IMR-90 (cell line): ENCODE data around the gene AKAP6. TPM values are rescaled to one million over a fixed set of nuclear protein-coding genes. Genes with fewer than 3 reads are reported as not detected.

ENCODE experiments used
- ATAC-seq: fragments of 200-7000 bp; cut with Tn5 transposase; 2 replicates; pipeline ENCODE4 v1.9.1; 2020; ENCODE audit warnings: low read depth, mild to moderate bottlenecking, moderate library complexity
- BruUV-seq: library from RNA; stranded (reverse); fragments of 400-500 nt; replicated peaks from 2 replicates; lab custom pipeline; 2021; lab: Mats Ljungman, UMichigan
- CTCF ChIA-PET: fragments of 300-600 bp; formaldehyde crosslinking; extraction: SDS; loops from one replicate; lab custom pipeline; 2021; ENCODE audit warnings: antibody characterized with exemption; lab: Yijun Ruan, JAX
- POLR2A ChIA-PET: fragments of 300-600 bp; sonication (Branson Sonifier 250); formaldehyde crosslinking; loops from one replicate; lab custom pipeline; 2022; ENCODE audit warnings: antibody characterized with exemption; ENCODE audit not compliant: unreplicated experiment; lab: Charles Lee
- DNase-seq: peaks from one replicate; pipeline ENCODE4 v3.0.0; 2013
- H2AFZ ChIP-seq: replicated peaks from 2 replicates; pipeline ENCODE3; 2013; ENCODE audit warnings: low read length, mild to moderate bottlenecking; ENCODE audit not compliant: poor library complexity
- H2AK5ac ChIP-seq: 2 replicates; pipeline ENCODE4 v1.6.1; 2013; ENCODE audit warnings: low read depth, low read length, inconsistent platforms
- H2AK9ac ChIP-seq: replicated peaks from 2 replicates; pipeline ENCODE3; 2013; ENCODE audit warnings: mild to moderate bottlenecking, low read depth, low read length, moderate library complexity; ENCODE audit not compliant: poor library complexity
- H2BK120ac ChIP-seq: 2 replicates; pipeline ENCODE4 v1.6.1; 2013; ENCODE audit warnings: low read depth, low read length, inconsistent platforms
- H2BK15ac ChIP-seq: 3 replicates; pipeline ENCODE4 v1.6.1; 2013; ENCODE audit warnings: low read depth, low read length, inconsistent platforms
- H2BK20ac ChIP-seq: 2 replicates; pipeline ENCODE4 v1.6.1; 2013; ENCODE audit warnings: low read depth, mild to moderate bottlenecking, inconsistent platforms, low read length, moderate library complexity
- H2BK5ac ChIP-seq: 2 replicates; pipeline ENCODE4 v1.6.1; 2013; ENCODE audit warnings: mild to moderate bottlenecking, low read depth, low read length, inconsistent platforms; ENCODE audit not compliant: poor library complexity, severe bottlenecking
- H3K14ac ChIP-seq: replicated peaks from 2 replicates; pipeline ENCODE4 v1.6.1; 2013; ENCODE audit warnings: low read depth, low read length, inconsistent platforms
- H3K18ac ChIP-seq: 2 replicates; pipeline ENCODE4 v1.6.1; 2013; ENCODE audit warnings: low read depth, low read length, control low read depth
- H3K23ac ChIP-seq: 2 replicates; pipeline ENCODE4 v1.6.1; 2013; ENCODE audit warnings: low read depth, low read length, inconsistent platforms
- H3K27ac ChIP-seq: 2 replicates; pipeline ENCODE4 v1.5.1; 2013; ENCODE audit warnings: mild to moderate bottlenecking, control low read depth, low read length; ENCODE audit not compliant: insufficient read depth
- H3K27me3 ChIP-seq: 2 replicates; pipeline ENCODE4 v1.6.1; 2013; ENCODE audit warnings: low read length; ENCODE audit not compliant: control insufficient read depth, insufficient read depth
- H3K36me3 ChIP-seq: 2 replicates; pipeline ENCODE4 v1.6.1; 2013; ENCODE audit warnings: low read length, mixed read lengths; ENCODE audit not compliant: control insufficient read depth, insufficient read depth
- H3K4ac ChIP-seq: 2 replicates; pipeline ENCODE4 v1.6.1; 2013; ENCODE audit warnings: low read depth, low read length, inconsistent platforms
- H3K4me1 ChIP-seq: 2 replicates; pipeline ENCODE4 v1.6.1; 2013; ENCODE audit warnings: low read length, mixed read lengths; ENCODE audit not compliant: control insufficient read depth, insufficient read depth
- H3K4me2 ChIP-seq: 2 replicates; pipeline ENCODE4 v1.6.1; 2013; ENCODE audit warnings: low read depth, mild to moderate bottlenecking, control low read depth, low read length, moderate library complexity
- H3K4me3 ChIP-seq: 2 replicates; pipeline ENCODE4 v1.5.1; 2013; ENCODE audit warnings: low read depth, mild to moderate bottlenecking, control low read depth, low read length, moderate library complexity; ENCODE audit not compliant: insufficient read depth
- H3K56ac ChIP-seq: 2 replicates; pipeline ENCODE4 v1.6.1; 2013; ENCODE audit warnings: low read length, inconsistent platforms; ENCODE audit not compliant: insufficient read depth; ENCODE audit errors: extremely low read depth
- H3K79me1 ChIP-seq, 2 experiments: 2 replicates each; pipeline ENCODE4 v1.6.1; 2013; ENCODE audit warnings: low read length in 2 of 2, inconsistent platforms in 1 of 2, low read depth in 1 of 2
- H3K9ac ChIP-seq: 2 replicates; pipeline ENCODE4 v1.6.1; 2013; ENCODE audit warnings: low read depth, low read length, control low read depth
- H3K9me1 ChIP-seq: 2 replicates; pipeline ENCODE4 v1.6.1; 2013; ENCODE audit warnings: low read length, inconsistent platforms; ENCODE audit not compliant: insufficient read depth
- H3K9me3 ChIP-seq: 2 replicates; pipeline ENCODE4 v1.6.1; 2013; ENCODE audit warnings: low read length; ENCODE audit not compliant: control insufficient read depth, insufficient read depth
- H4K20me1 ChIP-seq: 2 replicates; pipeline ENCODE4 v1.6.1; 2013; ENCODE audit warnings: low read length, inconsistent platforms; ENCODE audit not compliant: insufficient read depth
- H4K5ac ChIP-seq: 2 replicates; pipeline ENCODE4 v1.6.1; 2013; ENCODE audit warnings: mild to moderate bottlenecking, low read depth, low read length, control low read depth
- H4K8ac ChIP-seq, 2 experiments: 2 replicates each; pipeline ENCODE4 v1.6.1; 2013; ENCODE audit warnings: low read depth in 2 of 2, low read length in 2 of 2, control low read depth in 1 of 2, inconsistent platforms in 1 of 2
- H4K91ac ChIP-seq: 2 replicates; pipeline ENCODE4 v1.6.1; 2013; ENCODE audit warnings: low read depth, low read length, inconsistent platforms; ENCODE audit not compliant: insufficient read depth
- CEBPB ChIP-seq: IDR thresholded peaks from 2 replicates; pipeline ENCODE4 v1.6.1; 2012; ENCODE audit warnings: low read depth, low read length, improper control_type of control experiment
- FOS ChIP-seq: fragments of 150-350 bp; IDR thresholded peaks from 2 replicates; pipeline ENCODE4 v1.6.1; 2016; ENCODE audit warnings: low read depth, low read length
- MAFK ChIP-seq: IDR thresholded peaks from 2 replicates; pipeline ENCODE4 v1.6.1; 2012; ENCODE audit warnings: low read depth, low read length, improper control_type of control experiment
- NFE2L2 ChIP-seq: fragments of 150-350 bp; IDR thresholded peaks from 2 replicates; pipeline ENCODE4 v1.6.1; 2016; ENCODE audit warnings: low read depth, mild to moderate bottlenecking, low read length
- POLR2A ChIP-seq: IDR thresholded peaks from 2 replicates; pipeline ENCODE4 v1.6.1; 2012; ENCODE audit warnings: mild to moderate bottlenecking, low read depth, low read length
- RAD21 ChIP-seq: IDR thresholded peaks from 2 replicates; pipeline ENCODE4 v1.6.1; 2012; ENCODE audit warnings: low read length, improper control_type of control experiment
- RCOR1 ChIP-seq: IDR thresholded peaks from 2 replicates; pipeline ENCODE4 v1.6.1; 2012; ENCODE audit warnings: mild to moderate bottlenecking, low read length, improper control_type of control experiment; ENCODE audit not compliant: insufficient replicate concordance
- RFX5 ChIP-seq: IDR thresholded peaks from 2 replicates; pipeline ENCODE4 v1.8.0; 2012; ENCODE audit warnings: low read depth, mild to moderate bottlenecking, low read length, moderate library complexity
- dilution Hi-C: fragments of 300-500 bp; cut with HindIII; formaldehyde crosslinking; loops from one replicate; pipeline ENCODE4 v1.14.3; 2018; ENCODE audit warnings: low sequenced_read_pairs; ENCODE audit not compliant: unreplicated experiment
- in situ Hi-C: fragments of 300-500 bp; cut with MboI; formaldehyde crosslinking; loops from 3 replicates; pipeline ENCODE4 v1.14.3; 2019; ENCODE audit warnings: low sequenced_read_pairs, inconsistent platforms, mixed read lengths
- intact Hi-C: fragments of 100-400 bp; cut with micrococcal nuclease; formaldehyde crosslinking; loops from 2 replicates; pipeline ENCODE4 v1.10.0; 2022
- polyA plus RNA-seq, 3 experiments: library from polyadenylated mRNA; depleted of rRNA; stranded (reverse); fragments of >200 nt; gene quantifications; 2 replicates each; pipeline ENCODE4 v1.2.3, GENCODE V29; 2012; ENCODE audit warnings: low replicate concordance in 1 of 3
- total RNA-seq: library from RNA; depleted of rRNA; stranded (reverse); fragments of >200 nt; gene quantifications from 2 replicates; pipeline ENCODE4 v1.2.3, GENCODE V29; 2012

Gene AKAP6
- total and polyA plus RNA-seq, 2 of the 4 experiments (the other 2 are of a cell fraction) = 0.22 to 1.6 TPM

- no peaks in the 10 kb centered on the region for H3K9me1 ChIP-seq
- no peak overlapping the region for H4K8ac ChIP-seq
- H3K79me1 ChIP-seq = no peaks in the 10 kb centered on the region
- H3K56ac ChIP-seq = no peak overlapping the region
- BruUV-seq = no TSS peak
- H2BK5ac ChIP-seq = no peak overlapping the region
- no peak overlapping the region for H3K23ac ChIP-seq
- no peak overlapping the region for H2BK120ac ChIP-seq
- H2AK5ac ChIP-seq = no peak overlapping the region
- TF ChIP-seq NFE2L2 (no peak), FOS (no peak), CEBPB (no peak), MAFK (no peak), POLR2A (no peak), RFX5 (no peak), RCOR1 (no peak), RAD21 (no peak)
- no peak overlapping the region for H3K4me3 ChIP-seq
- intact Hi-C loops (no loop called here), dilution Hi-C loops (no loop called here), in situ Hi-C loops (no loop called here)
- H4K5ac ChIP-seq = no peak overlapping the region
- H2BK20ac ChIP-seq = no peak overlapping the region
- H3K4me1 ChIP-seq = no peaks in the 10 kb centered on the region
- no peaks in the 10 kb centered on the region for H3K36me3 ChIP-seq
- no peaks in the 10 kb centered on the region for H4K20me1 ChIP-seq
- no peak overlapping the region for H4K91ac ChIP-seq
- no peak overlapping the region for H3K27ac ChIP-seq
- no peak overlapping the region for H3K9ac ChIP-seq
- ChIA-PET CTCF (interaction anchor here (1.0 to 1.3 kb wide), 2 partner anchors 20 to 249 kb away, joined by 3 to 4 read pairs; no protein-coding TSS in a partner anchor), POLR2A (no interaction called here)
- no peak overlapping the region for H2BK15ac ChIP-seq
- H2AK9ac ChIP-seq = no peak overlapping the region
- no peak overlapping the region for H3K4ac ChIP-seq
- no peak overlapping the region for H3K14ac ChIP-seq
- H3K18ac ChIP-seq = no peak overlapping the region
- H2AFZ ChIP-seq = no peak overlapping the region
- H3K9me3 ChIP-seq = no peaks in the 10 kb centered on the region
- no peak overlapping the region for H3K4me2 ChIP-seq
- ATAC-seq (no peak), DNase-seq (no peak)
- H3K27me3 ChIP-seq = peaks cover 6% of the 10 kb centered on the region
These were observed 18.2 kb upstream of the AKAP6 start for GRCh38 chr14:32310876-32311275.
